ENCODE data around the gene PHLDB3.
A peak's percentile ranks its signal among the peaks of the same experiment; 100 is the strongest.
"Not testable (repeated sequence)": the region's sequence is repeated elsewhere in the genome, so short reads cannot be mapped to it uniquely, and the experiment has no call there.

PHLDB3 gene

GRCh38 chr19:43504426-43505185, at the start of gene PHLDB3:
Gene PHLDB3, minus strand, starts transcription at chr19:43504746. Its CDS starts 628 bp downstream, at chr19:43504118.
- DNase-seq, result peak; percentile 39 to 47

- no peak for DNase-seq
Measured at GRCh38 chr19:43553656-43554055, 49.1 kb upstream of the PHLDB3 start.

GRCh38 chr19:43552616-43553015, 48.1 kb upstream of the PHLDB3 start:
- DNase-seq, result no peak

DNA sequence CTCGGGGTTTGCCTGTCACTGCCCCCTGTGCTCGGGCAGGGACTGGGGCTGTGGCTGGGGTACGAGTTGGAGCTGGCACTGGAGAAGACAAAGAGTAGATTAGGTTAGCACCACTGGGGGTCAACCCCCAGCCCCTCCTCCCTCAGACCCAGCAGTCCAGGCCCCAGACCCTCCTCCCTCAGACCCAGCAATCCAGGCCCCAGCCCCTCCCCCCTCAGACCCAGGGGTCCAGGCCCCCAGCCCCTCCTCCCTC, 47.6 kb upstream of the PHLDB3 start:
- DNase-seq, result no peak

GRCh38 chr19:43551399-43552197, 47.1 kb upstream of the PHLDB3 start:
- DNase-seq, result no peak

DNA sequence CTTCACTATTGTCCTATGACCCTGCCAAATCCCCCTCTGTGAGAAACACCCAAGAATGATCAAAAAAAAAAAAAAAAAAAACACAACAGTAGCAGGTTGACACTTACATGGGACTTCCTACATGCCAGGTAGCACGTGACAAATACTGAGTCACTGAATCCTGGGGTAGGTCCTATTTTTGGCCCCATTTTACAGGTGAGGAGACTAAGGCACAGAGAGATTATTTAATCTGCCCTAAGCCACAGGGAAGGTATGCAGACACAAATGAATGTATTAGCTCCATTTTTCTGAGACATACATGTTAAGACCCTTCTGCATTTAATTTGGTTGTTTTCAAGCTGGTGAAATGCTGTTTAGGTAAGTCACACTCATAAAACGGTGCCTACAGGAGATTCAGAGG, 44.2 kb upstream of the PHLDB3 start:
- DNase-seq, result no peak

DNA sequence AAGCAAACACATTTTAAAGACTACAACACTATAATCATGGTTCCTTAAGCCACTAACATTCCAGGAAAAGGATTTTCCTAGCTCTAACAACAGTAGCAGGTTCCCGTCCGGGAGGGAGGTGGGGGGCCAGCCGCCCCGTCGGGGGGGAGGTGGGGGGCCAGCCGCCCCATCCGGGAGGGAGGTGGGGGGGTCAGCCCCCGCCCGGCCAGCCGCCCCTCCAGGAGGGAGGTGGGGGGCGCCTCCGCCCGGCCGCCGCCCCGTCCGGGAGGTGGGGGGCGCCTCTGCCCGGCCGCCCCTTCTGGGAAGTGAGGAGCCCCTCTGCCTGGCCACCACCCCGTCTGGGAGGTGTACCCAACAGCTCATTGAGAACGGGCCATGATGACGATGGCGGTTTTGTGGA, 43.4 kb upstream of the PHLDB3 start:
- DNase-seq, result not testable (repeated sequence)

DNA sequence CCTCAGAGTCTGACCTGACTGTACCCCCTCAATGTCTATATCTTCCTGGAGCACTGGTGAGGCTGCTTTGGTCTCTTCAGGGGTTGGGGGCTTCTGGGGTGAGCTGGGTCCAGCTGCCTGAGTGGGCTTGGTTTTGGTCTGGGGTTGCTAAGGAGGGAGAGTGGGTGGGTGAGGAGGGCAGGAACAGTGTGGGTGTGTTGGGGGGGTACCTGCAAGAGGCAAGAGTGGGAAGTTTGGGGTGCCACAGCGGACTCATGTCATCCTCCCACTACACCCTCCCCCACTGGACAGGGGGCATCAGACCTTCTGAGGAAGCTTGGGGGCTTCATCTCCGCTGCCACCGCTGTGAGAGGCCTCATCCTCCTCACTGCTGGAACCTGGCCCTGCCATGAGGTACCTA, 42.0 kb upstream of the PHLDB3 start:
- DNase-seq, result no peak

DNA sequence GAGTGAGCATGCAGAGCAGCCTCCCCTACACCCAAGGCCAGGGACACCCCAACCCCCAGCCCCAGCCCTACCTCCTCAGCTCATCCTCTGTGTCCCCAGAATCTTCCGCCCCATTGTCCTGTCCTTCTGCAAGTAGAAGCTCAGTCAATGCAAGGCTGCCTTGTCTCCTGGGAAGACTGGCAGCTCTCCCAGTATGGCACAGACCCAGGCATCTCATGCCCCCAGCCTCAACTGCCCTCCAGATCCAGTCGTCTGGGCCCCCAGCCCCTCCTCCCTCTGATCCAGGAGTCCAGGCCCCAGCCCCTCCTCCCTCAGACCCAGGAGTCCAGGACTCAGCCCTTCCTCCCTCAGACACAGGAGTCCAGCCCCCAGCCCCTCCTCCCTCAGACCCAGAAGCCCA, 41.4 kb upstream of the PHLDB3 start:
- DNase-seq, result no peak

DNA sequence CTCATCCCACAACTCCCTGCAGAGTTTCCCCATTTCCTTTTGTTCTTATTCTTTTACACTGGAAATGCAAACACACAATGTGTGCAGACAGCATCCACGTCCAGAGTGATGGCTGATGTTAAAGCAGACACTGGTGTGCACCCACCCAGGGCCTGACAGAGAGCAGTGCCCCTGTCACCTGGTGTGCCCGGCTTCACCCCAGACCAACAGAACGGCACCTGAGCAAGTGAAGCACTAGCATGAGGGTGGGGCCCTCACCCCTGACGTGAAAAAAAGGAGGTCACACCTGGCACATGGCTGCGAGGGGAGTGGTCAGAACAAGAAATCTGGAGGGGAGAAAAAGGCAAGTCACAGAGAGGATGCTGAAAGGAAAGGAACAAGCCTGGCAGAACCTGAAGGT, 40.7 kb upstream of the PHLDB3 start:
- no peak for DNase-seq

DNA sequence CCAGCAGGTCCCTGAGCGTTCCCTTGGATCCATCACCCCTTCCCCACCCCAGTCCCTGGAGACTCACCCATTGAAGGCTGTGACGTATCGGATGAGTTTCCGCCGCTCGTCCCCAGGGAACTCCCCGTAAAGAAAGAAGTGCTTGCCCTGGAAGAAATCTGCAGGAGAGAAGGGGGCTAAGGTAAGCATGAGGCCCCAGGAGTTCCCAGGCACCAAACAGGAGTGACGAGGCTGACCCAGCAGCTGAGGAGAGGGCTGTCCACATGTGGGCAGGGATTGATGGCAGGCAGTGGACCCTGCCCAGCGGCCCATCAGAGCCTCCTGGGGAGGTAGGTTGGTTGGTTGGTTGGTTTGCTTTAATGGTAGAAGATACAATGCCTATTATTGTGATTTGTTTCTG, 39.5 kb upstream of the PHLDB3 start:
- DNase-seq, result no peak

- DNase-seq, result no peak
Measured at GRCh38 chr19:43541920-43542650, 37.5 kb upstream of the PHLDB3 start.

- DNase-seq, result no peak
Measured at GRCh38 chr19:43540381-43540780, 35.8 kb upstream of the PHLDB3 start.

DNA sequence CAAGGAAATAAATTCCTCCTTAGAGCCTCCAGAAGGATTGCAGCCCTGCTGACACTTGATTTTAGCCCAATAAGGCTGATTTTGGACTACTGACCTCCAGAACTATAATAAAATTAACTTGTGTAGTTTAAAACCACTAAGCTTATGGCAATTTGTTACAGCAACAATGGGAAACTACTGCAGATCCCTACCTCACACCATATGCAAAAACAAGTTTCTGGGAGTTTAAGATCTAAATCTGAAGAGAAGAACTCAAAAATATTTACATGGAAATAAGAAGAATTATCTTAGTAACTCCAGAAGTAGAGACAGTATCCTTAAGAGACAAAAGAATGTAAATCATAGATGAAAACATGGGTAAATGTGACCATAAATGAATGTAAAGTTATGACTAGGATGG, 34.4 kb upstream of the PHLDB3 start:
- DNase-seq, result no peak

DNA sequence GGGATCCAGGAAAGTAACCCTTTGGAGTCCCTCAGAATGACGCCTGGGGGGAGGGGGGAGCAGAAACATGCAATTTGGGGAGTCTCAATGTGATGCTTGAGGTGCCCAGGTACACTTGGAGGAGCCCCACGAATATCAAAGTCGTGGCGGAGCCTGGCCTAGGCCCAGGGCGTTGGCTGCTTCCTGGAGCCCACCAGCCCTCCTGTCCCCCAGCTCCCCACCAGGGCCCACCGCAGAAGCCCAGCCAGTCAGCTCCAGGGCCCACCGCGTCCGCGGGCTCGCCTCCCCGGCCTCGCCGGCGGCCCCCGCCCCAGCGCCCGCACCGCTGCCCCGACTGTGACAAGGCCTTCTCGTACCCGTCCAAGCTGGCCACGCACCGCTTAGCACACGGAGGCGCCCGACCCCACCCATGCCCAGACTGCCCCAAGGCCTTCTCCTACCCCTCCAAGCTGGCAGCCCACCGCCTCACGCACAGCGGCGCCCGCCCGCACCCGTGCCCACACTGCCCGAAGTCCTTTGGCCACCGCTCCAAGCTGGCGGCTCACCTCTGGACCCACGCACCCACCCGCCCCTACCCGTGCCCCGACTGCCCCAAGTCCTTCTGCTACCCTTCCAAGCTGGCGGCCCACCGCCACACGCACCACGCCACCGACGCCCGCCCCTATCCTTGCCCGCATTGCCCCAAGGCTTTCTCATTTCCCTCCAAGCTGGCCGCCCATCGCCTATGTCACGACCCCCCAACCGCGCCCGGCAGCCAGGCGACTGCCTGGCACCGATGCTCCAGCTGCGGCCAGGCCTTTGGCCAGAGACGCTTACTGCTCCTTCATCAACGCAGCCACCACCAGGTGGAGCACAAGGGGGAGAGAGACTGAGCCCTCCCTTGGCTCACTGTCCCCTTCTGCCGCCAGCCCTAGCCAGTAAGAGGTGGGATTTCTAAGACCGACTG, 30.5 kb upstream of the PHLDB3 start:
- no peak for DNase-seq

DNA sequence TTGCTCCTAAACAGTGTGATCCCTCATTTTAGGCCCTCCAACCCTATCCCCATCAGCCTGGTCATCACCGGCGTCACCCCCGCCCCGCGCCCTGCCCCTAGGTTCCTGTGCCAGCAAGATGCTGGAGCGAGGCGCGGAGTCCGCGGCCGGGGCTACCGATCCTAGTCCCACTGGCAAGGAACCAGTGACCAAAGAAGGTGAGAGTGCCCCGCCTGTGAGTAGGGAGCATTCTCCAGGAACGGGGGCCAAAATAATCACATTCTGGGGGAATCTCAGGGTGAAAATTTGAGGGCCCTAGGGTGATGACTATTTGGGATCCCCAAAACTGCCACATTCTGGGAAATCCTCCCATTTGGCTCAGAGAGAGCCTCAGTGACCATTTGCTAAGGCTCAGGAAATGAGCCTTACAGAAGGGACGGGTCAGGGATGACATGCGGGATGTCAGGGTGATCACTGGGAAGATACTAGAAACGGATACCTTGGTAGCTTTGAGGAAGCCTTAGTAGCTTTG, 29.8 kb upstream of the PHLDB3 start:
- no peak for DNase-seq

- DNase-seq, result peak; percentile 89 to 94
Measured at GRCh38 chr19:43533546-43534304, 29.2 kb upstream of the PHLDB3 start.

DNA sequence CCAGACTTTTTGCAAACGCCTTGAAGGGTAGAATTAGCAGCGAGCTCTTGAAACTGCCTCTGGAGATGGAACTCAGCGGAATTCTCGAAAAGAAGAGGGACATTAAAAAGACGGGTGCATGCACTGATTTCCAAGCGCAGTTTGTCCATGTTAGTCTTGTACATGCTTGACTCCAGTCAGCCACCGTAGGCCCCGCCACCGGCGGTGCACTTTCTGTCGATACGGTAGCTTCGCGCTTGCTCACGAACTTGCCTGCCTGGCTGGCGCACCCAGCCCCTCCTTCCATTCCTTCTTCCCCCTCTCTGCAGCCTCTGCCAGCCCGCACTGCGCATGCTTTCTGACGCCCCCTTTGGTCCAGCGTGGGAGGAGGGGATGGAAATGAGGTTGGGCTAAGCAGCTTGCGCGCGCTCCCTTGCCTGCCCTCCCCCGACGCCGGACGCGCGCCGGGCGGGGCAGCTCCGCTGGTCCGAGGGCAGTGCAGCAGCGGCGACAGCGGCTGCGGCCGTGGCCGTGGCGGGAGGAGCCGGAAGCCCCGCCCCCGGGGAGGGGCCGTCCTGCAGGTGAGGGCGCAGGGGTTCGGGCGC, 28.5 kb upstream of the PHLDB3 start, which contains the start of gene ZNF575:
Gene ZNF575 (plus strand): TSS at position 227 of the 584 bp plus-strand sequence. CDS start 1,235 bp downstream, outside the sequence.
- peak; percentile 73 to 76 for DNase-seq

DNA sequence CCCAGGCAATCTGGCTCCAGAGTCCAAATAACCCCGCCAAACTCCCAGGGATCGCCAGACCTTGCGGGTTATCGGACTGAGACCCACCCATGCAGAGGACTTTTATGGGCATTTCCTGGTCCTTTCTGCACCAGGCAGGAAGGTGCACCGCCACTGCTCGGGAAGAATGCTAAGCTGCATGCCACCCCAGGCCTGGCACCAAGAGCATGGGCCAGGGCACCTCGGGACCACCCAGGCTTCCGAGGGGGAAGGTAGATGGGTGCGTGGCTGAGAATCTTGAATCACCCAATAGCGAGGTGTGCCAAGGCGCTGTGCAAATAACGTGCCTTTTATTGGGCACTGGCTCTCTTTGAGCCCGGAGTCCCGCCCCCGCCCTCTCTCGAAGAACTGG, 28.0 kb upstream of the PHLDB3 start:
- DNase-seq, result no peak

- DNase-seq, result no peak
Measured at GRCh38 chr19:43527860-43528622, 23.5 kb upstream of the PHLDB3 start.

Data from stimulated activated CD4-positive, alpha-beta T cell treated with anti-CD3 and anti-CD28 coated beads, Interleukin-2, amount 100 ng/mL, for 48 hours (primary cell).